ENCODE data around the gene CACNA1G.

CACNA1G gene

GRCh38 chr17:50584749-50585148 is 24.2 kb downstream of the CACNA1G start:
- no peak for TF ChIP-seq CTCF (IDR thresholded peaks at IDR 0.05; ENCODE audit: unreplicated experiment in 3 of 3)

GRCh38 chr17:50585346-50585745 is 24.8 kb downstream of the CACNA1G start:
- Mint-ChIP-seq H3K4me3 (no peak overlapping the region), H3K36me3 (ENCODE audit: low read depth) (peaks cover 17% of the 10 kb centered on the region), H3K27me3 (ENCODE audit: low read depth) (peaks cover 7% of the 10 kb centered on the region), H3K9me3 (no peaks in the 10 kb centered on the region), H3K27ac (peak overlapping the region in 2 of 3 experiments; percentile 72 to 93), H3K4me1 (peaks cover 76% of the 10 kb centered on the region)
- no peak for TF ChIP-seq CTCF (IDR thresholded peaks at IDR 0.05; ENCODE audit: unreplicated experiment in 3 of 3)

More at GRCh38 chr17:50584749-50585148, 24.2 kb downstream of the CACNA1G start:
- Mint-ChIP-seq H3K4me3 (no peak overlapping the region), H3K27ac (peak overlapping the region in 2 of 3 experiments; percentile 87 to 89), H3K36me3 (ENCODE audit: low read depth) (peaks cover 17% of the 10 kb centered on the region), H3K4me1 (peaks cover 71% of the 10 kb centered on the region), H3K9me3 (no peaks in the 10 kb centered on the region), H3K27me3 (ENCODE audit: low read depth) (peaks cover 7% of the 10 kb centered on the region)

GRCh38 chr17:50585891-50586290 is 25.4 kb downstream of the CACNA1G start:
- TF ChIP-seq CTCF (IDR thresholded peaks at IDR 0.05; ENCODE audit: unreplicated experiment in 3 of 3), result no peak
- no peaks in the 10 kb centered on the region for H3K9me3 Mint-ChIP-seq
- peaks cover 81% of the 10 kb centered on the region for H3K4me1 Mint-ChIP-seq
- peak overlapping the region in 2 of 3 experiments; percentile 61 to 93 for H3K27ac Mint-ChIP-seq
- no peak overlapping the region for H3K4me3 Mint-ChIP-seq
- peaks cover 7% of the 10 kb centered on the region for H3K27me3 Mint-ChIP-seq (ENCODE audit: low read depth)
- peaks cover 19% of the 10 kb centered on the region for H3K36me3 Mint-ChIP-seq (ENCODE audit: low read depth)

- peaks cover 7% of the 10 kb centered on the region for H3K27me3 Mint-ChIP-seq (ENCODE audit: low read depth)
- no peaks in the 10 kb centered on the region for H3K9me3 Mint-ChIP-seq
- H3K36me3 Mint-ChIP-seq (ENCODE audit: low read depth), result peaks cover 14% of the 10 kb centered on the region
- no peak for TF ChIP-seq CTCF (IDR thresholded peaks at IDR 0.05; ENCODE audit: unreplicated experiment in 3 of 3)
- H3K4me1 Mint-ChIP-seq, result peaks cover 89% of the 10 kb centered on the region
- H3K4me3 Mint-ChIP-seq, result peak overlapping the region in 1 of 3 experiments; percentile 19
- peak overlapping the region; percentile 61 to 93 (median 67) for H3K27ac Mint-ChIP-seq
These were observed 26.1 kb downstream of the CACNA1G start for GRCh38 chr17:50586421-50587247.

GRCh38 chr17:50587571-50587970 is 27.1 kb downstream of the CACNA1G start:
- H3K4me1 Mint-ChIP-seq, result peaks cover 87% of the 10 kb centered on the region
- H3K9me3 Mint-ChIP-seq, result no peaks in the 10 kb centered on the region
- H3K4me3 Mint-ChIP-seq, result no peak overlapping the region
- no peak for TF ChIP-seq CTCF (IDR thresholded peaks at IDR 0.05; ENCODE audit: unreplicated experiment in 3 of 3)
- H3K36me3 Mint-ChIP-seq (ENCODE audit: low read depth), result peaks cover 5% of the 10 kb centered on the region
- peak overlapping the region in 2 of 3 experiments; percentile 74 to 93 for H3K27ac Mint-ChIP-seq
- H3K27me3 Mint-ChIP-seq (ENCODE audit: low read depth), result peaks cover 7% of the 10 kb centered on the region

Data from nephron (organoid).